ENCODE results near the gene UBAC1.

The UBAC1 gene, protein sequence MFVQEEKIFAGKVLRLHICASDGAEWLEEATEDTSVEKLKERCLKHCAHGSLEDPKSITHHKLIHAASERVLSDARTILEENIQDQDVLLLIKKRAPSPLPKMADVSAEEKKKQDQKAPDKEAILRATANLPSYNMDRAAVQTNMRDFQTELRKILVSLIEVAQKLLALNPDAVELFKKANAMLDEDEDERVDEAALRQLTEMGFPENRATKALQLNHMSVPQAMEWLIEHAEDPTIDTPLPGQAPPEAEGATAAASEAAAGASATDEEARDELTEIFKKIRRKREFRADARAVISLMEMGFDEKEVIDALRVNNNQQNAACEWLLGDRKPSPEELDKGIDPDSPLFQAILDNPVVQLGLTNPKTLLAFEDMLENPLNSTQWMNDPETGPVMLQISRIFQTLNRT

GRCh38 chr9:135961277-135961715 is at the start of gene UBAC1:
Gene UBAC1, minus strand, starts transcription at chr9:135961373. Its CDS starts 211 bp downstream, at chr9:135961162.
- peak; percentile 76 for DNase-seq

GRCh38 chr9:136010615-136011361 is 49.6 kb upstream of the UBAC1 start:
- no peak for DNase-seq

GRCh38 chr9:136010176-136010575 is 49.0 kb upstream of the UBAC1 start:
- DNase-seq = no peak

DNA sequence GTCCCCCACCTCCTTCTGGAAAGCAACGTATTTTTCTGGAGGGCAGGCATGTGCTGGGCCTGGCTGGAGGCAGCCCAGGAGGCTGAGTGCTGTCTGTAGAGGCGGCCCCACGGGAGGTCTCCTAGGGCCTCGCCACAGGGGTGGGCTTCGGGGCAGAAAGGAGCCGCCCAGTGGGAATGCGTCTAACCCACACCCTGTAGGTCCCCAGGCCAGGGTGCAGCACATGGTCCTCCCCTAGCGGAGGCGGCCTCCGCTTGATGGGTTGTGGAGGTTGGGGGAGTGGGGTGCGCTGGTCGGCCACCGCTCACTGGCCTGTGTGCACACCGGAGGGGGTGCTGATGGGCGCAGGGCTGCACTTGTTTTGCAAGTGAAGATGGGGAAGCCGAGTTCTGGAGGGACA is 48.3 kb upstream of the UBAC1 start:
- DNase-seq = no peak

- no peak for DNase-seq
Measured at GRCh38 chr9:136008693-136008997, 47.5 kb upstream of the UBAC1 start.

DNA sequence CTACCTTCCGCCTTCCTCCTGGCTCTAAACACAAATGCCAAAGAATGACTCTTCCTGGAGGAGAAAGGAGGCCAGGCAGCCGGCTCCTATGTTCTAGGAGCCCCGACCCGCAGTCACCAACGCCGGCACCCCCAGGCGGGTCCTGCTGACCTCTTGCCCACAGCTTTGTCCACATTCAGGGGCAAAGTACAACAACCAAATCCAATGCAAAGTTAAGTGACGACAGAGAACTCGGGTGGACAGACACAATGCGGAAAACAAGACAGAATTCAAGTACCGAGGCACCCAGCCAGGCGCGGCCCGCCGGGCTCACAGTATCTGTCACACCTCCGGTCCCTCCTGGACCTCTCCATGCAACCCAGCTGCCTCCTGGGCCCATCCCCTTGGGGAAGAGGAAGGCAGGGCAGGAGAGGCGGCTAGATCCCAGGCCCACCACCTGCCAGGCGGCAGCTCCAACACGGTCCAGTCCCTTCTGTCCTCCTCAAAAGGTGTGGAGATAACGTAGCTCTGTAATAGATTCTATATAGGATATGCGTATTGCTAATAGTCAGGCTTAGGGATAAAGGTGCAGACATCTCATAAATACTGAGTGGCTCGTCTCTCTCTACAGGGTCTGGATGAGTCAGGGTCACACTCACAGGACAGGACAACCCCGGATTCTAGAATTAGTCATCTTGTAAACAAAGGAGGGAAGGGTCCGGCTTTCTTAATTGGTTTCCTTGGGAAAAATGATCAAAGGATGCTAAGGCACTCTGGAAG is 46.9 kb upstream of the UBAC1 start:
- no peak for DNase-seq

GRCh38 chr9:136007276-136007933 is 46.2 kb upstream of the UBAC1 start:
- DNase-seq = no peak

- DNase-seq = no peak
Measured at GRCh38 chr9:136006169-136006568, 45.0 kb upstream of the UBAC1 start.

DNA sequence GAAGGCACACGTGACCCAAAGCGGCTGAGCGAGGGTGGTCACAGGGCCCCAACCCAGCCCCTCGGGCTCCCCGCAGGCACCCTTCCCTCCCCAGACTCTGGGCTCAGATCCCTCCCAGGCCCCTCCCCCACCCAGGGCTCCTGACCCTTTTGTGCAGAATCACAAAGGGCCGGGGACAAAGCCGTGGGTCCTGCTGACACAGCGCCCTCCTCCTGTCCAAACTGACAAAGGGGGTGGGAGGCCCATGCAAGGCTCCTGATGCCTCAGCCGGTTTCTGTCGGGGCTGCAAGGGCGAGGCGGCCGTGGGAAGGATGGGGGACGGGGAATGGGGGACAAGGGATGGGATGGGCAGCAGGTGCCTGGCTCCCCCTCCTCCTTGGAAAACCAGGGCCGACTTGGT is 43.5 kb upstream of the UBAC1 start:
- DNase-seq = no peak

DNA sequence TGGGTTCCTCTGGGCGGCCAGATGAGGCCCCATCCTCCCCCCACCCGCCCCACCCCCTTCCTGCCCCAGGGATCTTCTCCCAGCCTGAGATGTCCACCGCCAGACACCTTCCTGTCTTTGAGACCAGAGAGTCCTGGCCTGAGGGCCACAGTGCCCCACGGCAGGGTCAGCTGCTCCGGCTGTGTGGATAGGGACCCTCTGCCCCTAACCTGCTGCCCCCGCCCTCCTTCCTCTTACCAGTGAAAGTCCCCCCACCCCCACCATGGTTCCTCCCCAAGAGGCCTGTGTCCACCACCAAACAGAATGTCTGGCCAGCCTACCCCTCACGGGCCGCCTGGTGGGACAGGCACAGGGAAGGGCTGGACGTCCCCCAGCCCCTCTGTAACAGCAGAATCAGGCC is 43.0 kb upstream of the UBAC1 start:
- DNase-seq = no peak

GRCh38 chr9:136003411-136004218 is 42.4 kb upstream of the UBAC1 start:
- DNase-seq = no peak

DNA sequence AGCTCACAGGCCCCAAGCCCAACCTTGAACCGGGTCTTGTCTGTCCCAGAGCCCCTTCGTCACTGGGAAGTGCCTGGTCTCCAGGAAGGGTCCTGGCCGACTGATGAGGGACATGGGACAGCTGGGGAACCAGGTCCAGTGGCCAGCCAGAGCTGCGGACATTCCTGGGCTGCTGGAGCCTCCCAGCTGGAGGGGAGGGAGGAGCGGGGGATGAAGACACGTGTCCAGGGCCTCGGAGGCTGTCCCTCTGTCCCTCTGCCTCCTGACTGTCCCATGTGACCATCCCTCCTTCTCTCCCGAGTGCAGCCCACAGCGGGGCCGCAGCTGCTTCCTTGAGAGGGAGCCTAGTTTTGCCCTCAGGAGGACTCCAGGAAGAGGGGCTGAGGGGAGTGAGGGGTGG is 41.7 kb upstream of the UBAC1 start:
- DNase-seq = no peak

DNA sequence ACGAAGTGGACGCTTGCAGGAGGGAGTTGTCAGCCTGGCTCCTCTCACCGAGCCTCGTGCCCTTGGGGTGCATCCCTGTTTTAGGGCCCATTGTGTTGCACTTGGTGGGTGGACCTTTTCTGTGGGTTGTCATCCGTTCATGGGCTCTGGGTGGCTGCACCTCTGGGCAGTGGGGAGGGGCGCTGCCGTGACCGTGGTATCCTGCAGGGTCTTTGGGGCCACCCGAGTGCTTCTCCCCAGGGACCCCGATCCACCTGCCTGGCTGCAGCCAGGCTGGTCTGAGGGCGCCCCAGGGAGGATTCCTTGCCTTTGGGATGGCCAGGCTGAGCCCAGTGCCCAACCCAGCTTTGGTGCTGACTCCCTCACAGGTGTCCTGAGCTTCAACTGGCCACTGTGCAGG is 41.0 kb upstream of the UBAC1 start:
- no peak for DNase-seq

GRCh38 chr9:136001231-136001630 is 40.1 kb upstream of the UBAC1 start:
- DNase-seq = no peak

- DNase-seq = no peak
Measured at GRCh38 chr9:135998410-135999071, 37.4 kb upstream of the UBAC1 start.

DNA sequence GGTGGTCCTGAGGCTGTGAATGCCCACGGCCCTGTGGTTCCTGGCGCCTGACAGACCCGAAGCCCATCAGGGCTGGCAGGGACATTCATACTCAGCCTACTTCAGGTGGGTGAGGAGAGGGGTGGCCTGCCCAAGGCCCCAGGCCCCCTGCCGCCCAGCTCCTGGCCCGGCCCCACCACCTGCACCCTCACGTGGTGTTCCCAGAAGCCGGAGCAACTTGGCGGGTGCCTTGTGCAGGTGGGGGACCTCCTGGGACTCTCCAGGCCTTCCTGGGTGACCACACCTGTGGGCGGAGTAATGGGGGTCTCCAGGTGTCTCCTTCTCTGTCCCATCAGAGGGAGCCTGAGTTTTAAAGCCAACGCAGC is 36.8 kb upstream of the UBAC1 start:
- no peak for DNase-seq

DNA sequence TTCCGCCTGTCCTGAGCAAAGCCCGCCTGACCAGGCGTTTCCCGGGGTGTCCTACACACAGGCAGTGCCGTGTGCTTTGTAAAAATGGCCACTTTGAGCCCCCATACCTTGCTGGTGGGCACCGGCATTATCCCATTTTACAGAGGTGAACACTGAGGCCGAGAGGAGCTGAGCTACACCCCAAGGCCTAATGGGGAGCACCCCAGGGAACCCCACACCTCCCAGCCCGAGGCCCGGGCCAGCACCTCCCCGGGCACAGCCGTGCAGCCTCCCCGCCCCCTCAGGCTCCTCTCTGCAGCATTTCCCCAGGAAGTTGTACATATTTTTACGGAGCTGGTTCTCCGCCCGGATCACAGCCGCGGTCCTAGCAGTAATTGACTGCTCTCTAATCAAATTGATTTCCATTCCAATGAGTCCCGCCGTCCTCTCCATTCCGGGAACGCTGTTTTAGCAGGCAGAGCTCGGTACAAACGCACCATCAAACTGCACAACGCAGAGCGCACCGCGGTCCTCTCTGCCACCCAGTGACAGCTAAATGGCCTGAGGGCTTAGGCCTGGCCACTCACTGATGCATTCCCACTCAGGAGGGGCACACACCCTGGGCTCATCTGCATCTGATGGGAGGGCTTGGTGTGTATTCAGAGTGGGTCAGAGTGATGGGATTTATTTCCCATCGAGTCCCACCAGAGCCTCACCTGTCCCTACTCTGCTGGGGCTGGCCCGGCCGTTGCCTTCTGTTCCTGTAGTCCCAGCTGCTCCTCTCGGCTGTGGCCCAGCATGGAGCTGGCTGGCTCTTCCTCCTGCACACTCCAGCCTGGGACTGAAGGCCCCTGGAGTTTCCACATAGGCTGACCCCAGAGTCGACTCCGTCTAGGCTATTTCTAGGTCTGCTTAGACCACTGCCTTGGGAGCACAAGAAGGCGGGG is 36.2 kb upstream of the UBAC1 start:
- no peak for DNase-seq

DNA sequence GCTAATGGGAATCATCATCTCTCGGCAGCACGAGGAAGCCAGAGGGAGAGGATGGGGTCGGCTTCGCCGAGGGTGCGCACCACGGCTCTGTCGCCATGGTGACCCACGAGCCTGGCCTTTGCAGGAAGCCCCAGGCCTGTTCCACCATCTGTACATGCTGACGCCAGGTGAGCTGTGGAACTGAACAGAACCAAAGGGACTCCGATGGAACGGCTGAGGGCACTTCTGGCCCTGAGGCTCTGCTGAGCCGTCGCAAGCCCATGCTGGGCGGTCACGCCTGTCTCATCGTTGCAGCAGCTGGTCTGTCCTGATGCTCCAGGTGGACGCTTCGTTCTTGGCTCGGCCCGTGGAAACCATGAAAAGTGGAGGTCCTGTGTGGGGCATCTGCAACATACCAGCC is 34.6 kb upstream of the UBAC1 start:
- DNase-seq = no peak

DNA sequence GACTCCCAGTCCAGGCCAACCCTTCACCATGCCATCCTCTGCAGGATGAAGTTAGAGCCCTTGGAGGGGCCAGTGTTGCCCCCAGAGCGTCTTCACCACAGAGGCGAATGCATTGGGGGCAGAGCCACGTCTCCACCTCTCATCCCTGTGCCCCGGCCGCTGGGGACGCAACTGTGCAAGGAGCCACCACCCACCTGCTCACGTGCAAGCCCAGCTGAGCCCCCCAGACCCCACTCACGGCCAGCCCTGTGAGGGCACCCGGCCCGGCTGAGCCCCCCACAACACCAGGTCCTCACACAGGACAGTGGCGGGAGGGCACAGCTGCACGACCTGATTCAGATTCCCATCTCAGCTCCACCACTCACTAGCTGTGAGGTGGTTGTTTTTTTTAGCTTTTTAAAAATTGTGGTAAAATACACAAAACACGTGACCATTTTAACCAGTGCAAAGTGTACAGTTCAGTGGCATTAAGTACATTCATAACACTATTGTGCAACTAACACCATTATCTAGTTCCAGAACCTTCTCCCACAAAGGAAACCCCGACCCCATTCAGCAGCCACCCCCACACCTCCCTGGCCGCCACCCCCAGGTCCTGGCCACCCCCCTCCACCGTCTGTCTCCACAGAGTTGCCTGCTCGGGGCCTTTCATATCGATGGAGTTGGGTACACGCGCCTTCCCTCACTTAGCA is 33.5 kb upstream of the UBAC1 start:
- DNase-seq = no peak
